Gastrocnemius medialis (tissue), 4 donors: ENCODE measurements around the gene SSR4. TPM values are rescaled to one million over a fixed set of nuclear protein-coding genes. Genes with fewer than 3 reads are reported as not detected.

ENCODE experiments used
- ATAC-seq, 2 donors: fragments of 150-250 bp; one replicate each; pipeline ENCODE4 v1.9.1; 2016
- DNase-seq, 2 donors: peaks; one replicate each; pipeline ENCODE4 v3.0.0-alpha.2; 2019
- H3K27ac ChIP-seq, 4 donors: fragments of 200-600 bp; sonication (generic); 1 replicate in 1 of 4; 2 replicates in 3 of 4; pipeline ENCODE4 v1.5.1; 2016 to 2018; ENCODE audit warnings: mild to moderate bottlenecking in 2 of 4, moderate library complexity in 1 of 4
- H3K27me3 ChIP-seq, 3 donors: fragments of 200-600 bp; sonication (generic) in 2 of 3; 1 replicate in 1 of 3; 2 replicates in 2 of 3; pipeline versions ENCODE4 v1.5.1 to v1.6.0; 2016 to 2019; ENCODE audit warnings: mild to moderate bottlenecking in 1 of 3, moderate library complexity in 1 of 3
- H3K36me3 ChIP-seq, 2 donors: fragments of 200-600 bp; sonication (generic) in 1 of 2; one replicate each; pipeline ENCODE4 v1.5.1; 2017 to 2018
- H3K4me1 ChIP-seq, 2 donors: fragments of 200-600 bp; sonication (generic) in 1 of 2; one replicate each; pipeline ENCODE4 v1.5.1; 2016 to 2017; ENCODE audit warnings: mild to moderate bottlenecking in 2 of 2
- H3K4me3 ChIP-seq, 4 donors: fragments of 200-600 bp; sonication (generic) in 3 of 4; 1 replicate in 1 of 4; 2 replicates in 3 of 4; pipeline ENCODE4 v1.5.1; 2016 to 2019; ENCODE audit warnings: mild to moderate bottlenecking in 2 of 4
- H3K9me3 ChIP-seq, 3 donors: fragments of 200-600 bp; sonication (generic) in 2 of 3; 1 replicate in 1 of 3; 2 replicates in 2 of 3; pipeline ENCODE4 v1.5.1; 2016 to 2019
- POLR2A ChIP-seq, 2 donors: fragments of 450-650 bp; IDR thresholded peaks; one replicate each; pipeline ENCODE4 v1.6.1; 2017; ENCODE audit warnings: antibody characterized with exemption in 2 of 2, mild to moderate bottlenecking in 2 of 2, moderate library complexity in 2 of 2
- in situ Hi-C, 4 donors: fragments of 200-750 bp; cut with MboI; loops; one replicate each; pipeline versions ENCODE4 v1.15.0 to v1.8.0; 2017; ENCODE audit warnings: low sequenced_read_pairs in 4 of 4
- intact Hi-C: fragments of 100-400 bp; cut with DNase I; formaldehyde crosslinking; loops from one replicate; pipeline ENCODE4 v1.15.1; 2023; ENCODE audit warnings: low total_unique reads
- total RNA-seq, 4 donors: library from RNA; depleted of rRNA; stranded (reverse); fragments of >200 nt; gene quantifications; one replicate each; pipeline versions ENCODE4 v1.1.0 to v1.2.3, GENCODE V29; 2016
- TF ChIP-seq, protein P1 (sequence below), 5 experiments: fragments of 450-650 bp in 3 of 5; fragments of 200-600 bp in 2 of 5; sonication (generic) in 2 of 5; IDR thresholded peaks in 4 of 5; conservative IDR thresholded peaks in 1 of 5; 1 replicate in 4 of 5; 2 replicates in 1 of 5; pipeline ENCODE4 v1.5.1; 2016 to 2019; ENCODE audit warnings: antibody characterized with exemption in 5 of 5, mild to moderate bottlenecking in 3 of 5, moderate library complexity in 3 of 5

The SSR4 gene
- total RNA-seq, 4 donors from 2014 or later, result 73.9 to 111 (median 93.4) TPM

DNA sequence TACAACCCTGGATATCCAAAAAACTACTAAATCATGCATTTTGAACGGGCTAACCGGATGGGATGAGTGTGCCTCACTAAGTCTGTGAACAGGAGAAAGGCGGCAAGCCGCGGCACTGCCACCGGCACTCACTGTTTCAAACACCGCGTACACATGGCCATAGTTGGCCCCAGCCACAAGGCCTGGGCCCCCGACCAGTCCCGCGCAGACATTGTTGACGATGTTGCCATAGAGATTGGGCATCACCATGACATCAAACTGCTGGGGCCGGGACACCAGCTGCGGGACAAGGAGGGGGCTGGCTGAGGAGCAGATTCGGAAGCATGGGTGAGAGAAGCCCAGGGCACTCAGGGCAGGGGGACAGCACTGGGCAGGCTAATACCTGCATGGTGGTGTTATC, 7.8 kb upstream of the SSR4 start:
- intact Hi-C loops (no loop called here), in situ Hi-C loops (loop anchor here in 3 of 4 donors (25.0 kb wide), 2 partner anchors 151 to 176 kb away; partner anchors contain the start of genes HCFC1 (in 2 of the 3), TMEM187 (in 2 of the 3), ARHGAP4 (in 1 of the 3) and NAA10 (in 1 of the 3))
- no peak for TF ChIP-seq POLR2A (IDR thresholded peaks at IDR 0.05)
- TF ChIP-seq, protein P1, sequence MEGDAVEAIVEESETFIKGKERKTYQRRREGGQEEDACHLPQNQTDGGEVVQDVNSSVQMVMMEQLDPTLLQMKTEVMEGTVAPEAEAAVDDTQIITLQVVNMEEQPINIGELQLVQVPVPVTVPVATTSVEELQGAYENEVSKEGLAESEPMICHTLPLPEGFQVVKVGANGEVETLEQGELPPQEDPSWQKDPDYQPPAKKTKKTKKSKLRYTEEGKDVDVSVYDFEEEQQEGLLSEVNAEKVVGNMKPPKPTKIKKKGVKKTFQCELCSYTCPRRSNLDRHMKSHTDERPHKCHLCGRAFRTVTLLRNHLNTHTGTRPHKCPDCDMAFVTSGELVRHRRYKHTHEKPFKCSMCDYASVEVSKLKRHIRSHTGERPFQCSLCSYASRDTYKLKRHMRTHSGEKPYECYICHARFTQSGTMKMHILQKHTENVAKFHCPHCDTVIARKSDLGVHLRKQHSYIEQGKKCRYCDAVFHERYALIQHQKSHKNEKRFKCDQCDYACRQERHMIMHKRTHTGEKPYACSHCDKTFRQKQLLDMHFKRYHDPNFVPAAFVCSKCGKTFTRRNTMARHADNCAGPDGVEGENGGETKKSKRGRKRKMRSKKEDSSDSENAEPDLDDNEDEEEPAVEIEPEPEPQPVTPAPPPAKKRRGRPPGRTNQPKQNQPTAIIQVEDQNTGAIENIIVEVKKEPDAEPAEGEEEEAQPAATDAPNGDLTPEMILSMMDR (IDR thresholded peaks at IDR 0.05 in 4 of 5, conservative IDR thresholded peaks at IDR 0.05 in 1 of 5), result no peak
- Histone ChIP-seq H3K4me1 (peaks cover 0 to 21% of the 10 kb centered on the region in 2 donors), H3K36me3 (peaks cover 0 to 11% of the 10 kb centered on the region in 2 donors), H3K9me3 (no peaks in the 10 kb centered on the region), H3K4me3 (no peak overlapping the region), H3K27me3 (no peaks in the 10 kb centered on the region), H3K27ac (no peak overlapping the region)
- DNase-seq (no peak), ATAC-seq (no peak)

DNA sequence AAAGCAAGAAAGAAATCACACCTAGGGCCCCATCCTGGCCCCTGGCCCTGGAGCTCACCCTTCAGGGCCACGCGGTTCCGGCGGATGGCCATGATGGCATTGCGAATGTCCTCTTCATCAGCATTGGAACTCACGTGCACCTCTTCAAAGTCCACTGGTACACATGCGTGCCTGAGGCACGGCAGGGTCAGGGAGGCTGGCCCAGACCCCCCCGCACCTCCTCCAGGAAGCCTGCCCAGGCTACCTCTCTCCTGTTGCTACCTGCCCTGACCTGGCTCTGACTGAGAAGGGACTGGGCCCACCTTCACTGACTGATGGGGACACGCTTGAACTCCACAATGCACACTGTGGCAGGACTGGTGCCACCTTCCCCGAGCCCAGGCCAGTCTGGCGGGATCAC, 4.8 kb upstream of the SSR4 start:
- in situ Hi-C loops, result loop anchor here in 3 of 4 donors (25.0 kb wide), 2 partner anchors 148 to 173 kb away; partner anchors contain the start of genes HCFC1 (in 2 of the 3), TMEM187 (in 2 of the 3), ARHGAP4 (in 1 of the 3) and NAA10 (in 1 of the 3)
- TF ChIP-seq POLR2A (IDR thresholded peaks at IDR 0.05), result no peak
- TF ChIP-seq, protein P1 (IDR thresholded peaks at IDR 0.05 in 4 of 5, conservative IDR thresholded peaks at IDR 0.05 in 1 of 5), result no peak
- intact Hi-C loops, result loop anchor here (5.0 to 10.0 kb wide), 3 partner anchors 105 to 585 kb away; partner anchors contain the start of genes EMD, FLNA and SLC6A8
- no peak for ATAC-seq
- Histone ChIP-seq H3K27ac (no peak overlapping the region), H3K27me3 (no peaks in the 10 kb centered on the region), H3K9me3 (no peaks in the 10 kb centered on the region), H3K4me1 (peaks cover 6 to 16% of the 10 kb centered on the region in 2 donors), H3K4me3 (no peak overlapping the region), H3K36me3 (peaks cover 0 to 11% of the 10 kb centered on the region in 2 donors)
- DNase-seq, result no peak

DNA sequence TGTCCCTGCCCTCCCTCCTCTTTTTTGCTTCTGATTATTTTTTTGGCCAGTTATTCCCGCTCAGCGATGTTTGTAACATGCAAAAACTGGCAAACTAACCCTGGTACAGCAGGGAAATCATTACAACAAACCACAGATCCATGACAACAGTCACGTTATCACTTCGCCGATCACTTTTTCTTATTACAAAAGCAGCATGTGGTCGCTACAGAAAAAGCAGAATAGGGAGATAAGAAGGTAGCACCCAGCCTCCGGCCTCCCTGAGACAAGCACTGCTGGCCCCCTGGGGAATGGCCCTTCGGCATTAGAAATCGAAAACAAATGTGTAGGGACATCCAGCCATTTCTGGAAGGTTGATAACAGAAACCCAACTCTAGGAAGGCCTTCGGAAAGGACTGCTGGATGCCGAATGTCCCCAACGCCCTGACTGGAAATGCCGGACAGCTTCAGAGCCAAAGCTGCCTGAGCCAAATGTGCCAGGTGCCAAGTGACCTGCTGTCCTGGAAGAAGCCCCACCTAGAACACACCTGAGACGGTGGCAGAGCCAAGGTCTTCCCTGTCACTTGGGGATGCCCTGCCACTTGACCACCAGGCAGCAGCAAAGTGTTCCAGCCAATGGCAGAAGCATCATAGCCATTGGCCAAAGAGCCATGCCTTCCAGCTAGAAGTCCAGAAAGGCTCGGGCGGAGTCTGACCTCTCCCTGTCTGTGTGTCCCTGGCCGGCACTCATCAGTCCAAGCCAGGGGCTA, 3.2 kb upstream of the SSR4 start:
- H3K36me3 ChIP-seq, result peaks cover 0 to 11% of the 10 kb centered on the region in 2 donors
- peaks cover 6 to 16% of the 10 kb centered on the region in 2 donors for H3K4me1 ChIP-seq
- no peaks in the 10 kb centered on the region for H3K27me3 ChIP-seq
- in situ Hi-C loops (loop anchor here in 3 of 4 donors (25.0 kb wide), 2 partner anchors 146 to 171 kb away; partner anchors contain the start of genes HCFC1 (in 2 of the 3), TMEM187 (in 2 of the 3), ARHGAP4 (in 1 of the 3) and NAA10 (in 1 of the 3)), intact Hi-C loops (loop anchor here (5.0 to 10.0 kb wide), 3 partner anchors 106 to 584 kb away; partner anchors contain the start of genes EMD, FLNA and SLC6A8)
- ATAC-seq (no peak), DNase-seq (no peak)
- no peak for TF ChIP-seq POLR2A (IDR thresholded peaks at IDR 0.05)
- TF ChIP-seq, protein P1 (IDR thresholded peaks at IDR 0.05 in 4 of 5, conservative IDR thresholded peaks at IDR 0.05 in 1 of 5), result no peak
- no peaks in the 10 kb centered on the region for H3K9me3 ChIP-seq
- no peak overlapping the region for H3K4me3 ChIP-seq
- H3K27ac ChIP-seq, result peak overlapping the region in 1 of 4 donors; percentile 98

DNA sequence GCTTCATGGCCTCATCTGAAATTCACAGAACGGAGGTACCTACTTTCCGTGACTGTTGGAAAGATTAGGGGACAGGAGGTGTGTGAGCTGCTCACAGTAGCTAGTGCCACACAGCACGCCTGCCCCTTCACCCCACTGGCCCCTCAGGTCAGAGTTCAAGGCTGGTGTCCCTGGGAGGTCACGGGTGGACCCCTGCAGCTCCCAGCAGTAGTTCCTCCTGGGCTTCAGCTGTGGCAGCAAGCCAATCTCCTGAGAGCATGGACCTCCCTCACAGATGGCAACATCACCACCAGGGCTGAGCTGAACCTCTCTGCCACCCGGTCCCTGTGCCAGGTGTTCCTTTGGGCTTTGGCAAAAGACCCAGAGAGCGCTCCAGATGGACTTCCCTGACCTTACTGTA, 2.1 kb upstream of the SSR4 start:
- TF ChIP-seq, protein P1 (IDR thresholded peaks at IDR 0.05 in 4 of 5, conservative IDR thresholded peaks at IDR 0.05 in 1 of 5), result no peak
- no peak for TF ChIP-seq POLR2A (IDR thresholded peaks at IDR 0.05)
- intact Hi-C loops (loop anchor here (5.0 to 10.0 kb wide), 3 partner anchors 108 to 582 kb away; partner anchors contain the start of genes EMD, FLNA and SLC6A8), in situ Hi-C loops (loop anchor here in 3 of 4 donors (25.0 kb wide), 2 partner anchors 145 to 170 kb away; partner anchors contain the start of genes HCFC1 (in 2 of the 3), TMEM187 (in 2 of the 3), ARHGAP4 (in 1 of the 3) and NAA10 (in 1 of the 3))
- no peaks in the 10 kb centered on the region for H3K9me3 ChIP-seq
- H3K36me3 ChIP-seq, result peaks cover 0 to 9% of the 10 kb centered on the region in 2 donors
- ATAC-seq, result no peak
- H3K4me1 ChIP-seq, result peaks cover 6 to 16% of the 10 kb centered on the region in 2 donors
- H3K27me3 ChIP-seq, result no peaks in the 10 kb centered on the region
- no peak for DNase-seq
- peak overlapping the region in 3 of 4 donors; percentile 93 to 98 (median 97) for H3K27ac ChIP-seq
- H3K4me3 ChIP-seq, result no peak overlapping the region
